Neutrophil (primary cell): ENCODE results near the gene PPP1R18.

Experiments used
- H3K27ac ChIP-seq: fragments of 200-600 bp; sonication (generic); 2 replicates; pipeline ENCODE4 v1.5.1; 2016; ENCODE audit warnings: mild to moderate bottlenecking, moderate library complexity
- H3K27me3 ChIP-seq: fragments of 200-600 bp; sonication (generic); 2 replicates; pipeline ENCODE4 v1.6.0; 2016; ENCODE audit warnings: mild to moderate bottlenecking
- H3K36me3 ChIP-seq: fragments of 200-600 bp; sonication (generic); 2 replicates; pipeline ENCODE4 v1.5.1; 2017
- H3K4me1 ChIP-seq, 2 experiments: fragments of 200-600 bp in 1 of 2; sonication (generic) in 1 of 2; 1 replicate in 1 of 2; 2 replicates in 1 of 2; pipeline versions ENCODE4 v1.5.1 to v1.6.1; 2013 to 2016; ENCODE audit warnings: low read depth in 1 of 2, low read length in 1 of 2, mild to moderate bottlenecking in 1 of 2, moderate library complexity in 1 of 2; ENCODE audit not compliant: control insufficient read depth in 1 of 2, insufficient read depth in 1 of 2
- H3K4me3 ChIP-seq, 2 experiments: fragments of 200-600 bp in 1 of 2; sonication (generic) in 1 of 2; 1 replicate in 1 of 2; 2 replicates in 1 of 2; pipeline ENCODE4 v1.5.1; 2013 to 2016; ENCODE audit warnings: low read depth in 1 of 2, low read length in 1 of 2, mild to moderate bottlenecking in 1 of 2, moderate library complexity in 1 of 2
- H3K9me3 ChIP-seq: fragments of 200-600 bp; sonication (generic); 2 replicates; pipeline ENCODE4 v1.5.1; 2016
- TF ChIP-seq, protein P1 (sequence below): fragments of 200-600 bp; sonication (generic); IDR thresholded peaks from 2 replicates; pipeline ENCODE4 v1.5.1; 2016; ENCODE audit warnings: antibody characterized with exemption

PPP1R18 gene

DNA sequence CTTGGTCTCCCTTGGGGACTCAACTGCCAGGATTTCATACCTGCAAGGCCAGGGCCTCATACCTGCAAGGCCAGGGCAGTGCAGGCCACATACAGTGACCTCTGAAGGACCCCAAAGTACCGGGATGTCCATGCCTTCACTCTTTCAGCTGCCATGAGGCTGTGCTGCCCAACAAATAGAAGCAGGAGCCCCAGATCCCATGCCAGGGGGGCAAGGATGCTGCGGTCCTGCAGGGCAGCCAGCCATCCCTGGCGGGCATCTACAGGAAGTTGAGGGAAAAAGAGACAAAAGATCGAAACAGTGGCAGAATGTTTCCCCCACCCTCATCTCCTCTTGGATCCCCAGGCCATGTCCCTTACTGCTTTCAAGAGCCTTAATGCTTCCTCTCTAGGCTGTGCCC, 3.5 kb upstream of the PPP1R18 start:
- Histone ChIP-seq H3K4me1 (peaks cover 50% of the 10 kb centered on the region in 2 experiments), H3K9me3 (no peaks in the 10 kb centered on the region), H3K27ac (peak overlapping the region; percentile 95), H3K36me3 (no peaks in the 10 kb centered on the region), H3K27me3 (no peaks in the 10 kb centered on the region), H3K4me3 (peak overlapping the region; percentile 82 to 87)
- TF ChIP-seq, protein P1, sequence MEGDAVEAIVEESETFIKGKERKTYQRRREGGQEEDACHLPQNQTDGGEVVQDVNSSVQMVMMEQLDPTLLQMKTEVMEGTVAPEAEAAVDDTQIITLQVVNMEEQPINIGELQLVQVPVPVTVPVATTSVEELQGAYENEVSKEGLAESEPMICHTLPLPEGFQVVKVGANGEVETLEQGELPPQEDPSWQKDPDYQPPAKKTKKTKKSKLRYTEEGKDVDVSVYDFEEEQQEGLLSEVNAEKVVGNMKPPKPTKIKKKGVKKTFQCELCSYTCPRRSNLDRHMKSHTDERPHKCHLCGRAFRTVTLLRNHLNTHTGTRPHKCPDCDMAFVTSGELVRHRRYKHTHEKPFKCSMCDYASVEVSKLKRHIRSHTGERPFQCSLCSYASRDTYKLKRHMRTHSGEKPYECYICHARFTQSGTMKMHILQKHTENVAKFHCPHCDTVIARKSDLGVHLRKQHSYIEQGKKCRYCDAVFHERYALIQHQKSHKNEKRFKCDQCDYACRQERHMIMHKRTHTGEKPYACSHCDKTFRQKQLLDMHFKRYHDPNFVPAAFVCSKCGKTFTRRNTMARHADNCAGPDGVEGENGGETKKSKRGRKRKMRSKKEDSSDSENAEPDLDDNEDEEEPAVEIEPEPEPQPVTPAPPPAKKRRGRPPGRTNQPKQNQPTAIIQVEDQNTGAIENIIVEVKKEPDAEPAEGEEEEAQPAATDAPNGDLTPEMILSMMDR, result no peak

DNA sequence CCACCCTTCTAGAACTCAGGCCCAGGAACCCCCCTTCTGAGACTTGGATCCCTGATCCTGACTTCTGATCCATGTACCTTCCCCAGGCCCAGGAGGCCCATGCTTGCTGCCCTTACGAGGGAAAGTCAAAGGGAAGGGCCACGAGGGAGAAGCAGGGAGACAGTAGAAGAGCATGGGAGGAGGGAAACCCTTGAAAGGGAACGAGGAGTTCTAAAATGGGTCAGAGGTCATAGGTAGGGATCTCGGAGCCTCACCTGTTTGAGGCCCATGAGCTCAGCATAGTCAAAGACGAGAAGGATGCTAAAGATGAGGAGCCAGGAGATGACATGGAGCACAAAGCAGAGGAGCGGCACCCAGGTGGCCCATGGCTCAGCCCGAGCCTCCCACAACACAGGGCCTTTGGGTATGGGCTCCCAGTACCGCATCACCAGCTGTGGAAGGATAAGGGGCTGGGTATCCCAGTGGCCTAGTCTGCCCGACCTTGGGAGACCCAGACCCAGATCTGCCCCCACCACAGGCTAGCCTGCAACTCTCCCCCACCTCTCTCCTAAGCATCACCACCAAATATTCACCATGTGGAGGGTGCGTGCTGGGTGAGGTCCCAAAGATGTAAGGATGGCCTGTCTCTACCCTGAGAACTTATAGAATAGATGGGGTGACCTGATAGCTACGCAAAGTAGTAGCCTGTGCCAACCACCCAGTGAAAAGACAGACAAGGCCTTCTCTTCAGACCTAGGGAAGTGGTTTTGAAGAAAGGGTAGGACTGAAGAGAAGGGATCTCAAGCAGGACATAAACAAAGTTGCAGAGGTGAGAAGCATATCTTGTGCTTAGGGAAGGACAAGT, 2.8 kb upstream of the PPP1R18 start:
- Histone ChIP-seq H3K36me3 (no peaks in the 10 kb centered on the region), H3K4me1 (peaks cover 50 to 52% of the 10 kb centered on the region in 2 experiments), H3K27me3 (no peaks in the 10 kb centered on the region), H3K4me3 (peak overlapping the region; percentile 82 to 100), H3K27ac (peak overlapping the region; percentile 95), H3K9me3 (no peaks in the 10 kb centered on the region)
- TF ChIP-seq, protein P1, result no peak

DNA sequence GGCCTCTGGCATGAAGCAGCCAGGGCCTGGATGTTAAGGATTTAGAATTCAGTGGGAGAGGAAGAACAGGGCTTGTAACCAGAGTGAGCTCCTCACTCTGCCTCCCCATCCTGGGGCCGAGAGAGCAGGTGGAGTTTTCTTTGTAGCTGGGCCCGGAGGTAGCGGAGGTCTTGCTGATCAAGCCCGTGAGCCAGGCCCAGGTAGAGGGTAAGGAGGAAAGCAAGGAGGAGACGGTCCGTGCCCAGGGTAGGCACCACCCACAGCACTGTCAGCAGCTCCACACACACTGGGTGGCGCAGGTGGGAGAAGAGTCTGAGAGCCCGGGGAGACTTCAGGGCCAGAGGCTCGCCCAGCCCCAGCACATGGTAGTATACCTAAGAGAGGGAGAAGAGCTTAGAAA, 2.1 kb upstream of the PPP1R18 start:
- H3K4me3 ChIP-seq, result peak overlapping the region; percentile 95 to 100
- peaks cover 50 to 56% of the 10 kb centered on the region in 2 experiments for H3K4me1 ChIP-seq
- no peaks in the 10 kb centered on the region for H3K36me3 ChIP-seq
- H3K27ac ChIP-seq, result peak overlapping the region; percentile 95
- H3K27me3 ChIP-seq, result no peaks in the 10 kb centered on the region
- no peaks in the 10 kb centered on the region for H3K9me3 ChIP-seq
- TF ChIP-seq, protein P1, result no peak

DNA sequence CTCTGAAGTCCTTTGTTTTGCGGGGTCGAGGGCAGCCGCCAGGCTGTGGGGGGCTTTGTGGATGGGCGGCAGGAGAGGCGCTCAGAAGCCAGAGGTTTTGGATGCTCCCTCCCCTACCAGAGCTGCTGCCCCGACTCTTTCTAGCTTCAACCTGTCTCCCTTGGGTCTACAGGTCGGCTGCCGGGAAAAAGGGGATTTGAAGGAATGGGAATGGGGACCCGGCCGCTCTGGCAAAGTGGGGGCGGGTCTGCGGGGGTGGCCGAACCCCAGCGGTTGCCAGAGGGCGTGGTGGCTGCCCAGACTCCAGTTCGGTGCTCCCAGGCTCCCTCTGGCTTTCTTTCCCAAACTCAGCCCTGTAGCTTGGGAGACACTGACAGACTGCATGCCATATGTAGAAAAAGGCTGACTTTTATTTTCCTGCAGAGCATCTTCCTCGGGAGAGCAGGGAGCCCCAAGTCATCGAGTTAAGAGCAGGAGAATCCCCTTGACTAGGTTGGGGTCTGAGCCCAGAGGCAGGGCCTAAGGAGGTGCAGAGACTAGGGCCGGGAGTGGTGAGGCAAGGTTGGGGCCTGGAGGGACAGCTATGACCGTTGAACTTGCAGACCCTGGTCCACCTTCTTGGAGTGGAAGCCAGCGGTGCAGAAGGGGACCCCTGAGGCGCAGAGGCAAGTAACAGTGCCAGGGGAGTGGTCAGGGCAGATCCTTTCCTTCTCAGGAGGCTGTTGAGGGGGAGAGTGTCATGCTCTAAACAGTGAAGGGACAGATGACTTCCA, 1.4 kb upstream of the PPP1R18 start:
- no peaks in the 10 kb centered on the region for H3K36me3 ChIP-seq
- TF ChIP-seq, protein P1, result no peak
- peak overlapping the region; percentile 95 to 100 for H3K4me3 ChIP-seq
- peak overlapping the region; percentile 95 for H3K27ac ChIP-seq
- peaks cover 50 to 63% of the 10 kb centered on the region in 2 experiments for H3K4me1 ChIP-seq
- H3K27me3 ChIP-seq, result no peaks in the 10 kb centered on the region
- no peaks in the 10 kb centered on the region for H3K9me3 ChIP-seq

DNA sequence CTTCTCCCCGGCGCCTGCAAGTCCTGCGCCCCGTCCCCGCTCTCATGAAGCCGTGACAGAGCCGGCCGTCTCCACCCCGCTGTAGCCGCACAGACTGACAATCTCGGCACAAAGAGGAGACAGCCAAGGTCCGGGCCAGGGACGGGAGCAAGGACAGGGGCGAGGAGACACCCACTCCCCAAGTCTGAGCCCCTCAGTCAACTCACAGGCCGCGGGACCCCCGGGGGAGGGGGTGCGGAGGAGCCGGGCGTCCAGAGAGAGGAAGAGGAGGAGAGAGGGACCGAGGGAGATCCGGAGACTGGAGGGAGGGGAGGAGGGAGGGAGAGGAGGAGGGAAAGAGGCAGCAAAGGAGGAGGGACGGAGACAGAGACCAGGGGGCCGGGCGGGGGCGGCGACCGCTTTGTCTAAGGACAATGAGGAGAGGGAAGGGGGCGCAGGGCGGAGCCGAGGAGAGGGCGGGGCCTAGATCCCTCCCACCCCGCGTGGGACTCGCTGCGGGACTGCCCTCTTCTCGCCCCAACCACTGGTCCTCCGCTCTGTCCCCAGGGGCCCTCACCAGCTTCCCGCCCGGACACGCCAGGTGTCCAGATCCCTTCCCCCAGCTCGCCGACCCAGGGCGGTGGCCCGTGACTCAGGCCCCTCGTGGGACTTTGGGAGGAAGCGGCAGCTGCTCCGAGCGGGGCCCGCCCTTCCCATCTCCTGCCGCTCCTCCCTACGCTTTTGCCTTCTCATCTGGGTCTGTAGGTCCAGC, 638 bp upstream of the PPP1R18 start:
- H3K4me3 ChIP-seq, result peak overlapping the region; percentile 95 to 100
- H3K36me3 ChIP-seq, result peaks cover 5% of the 10 kb centered on the region
- peak overlapping the region; percentile 95 for H3K27ac ChIP-seq
- H3K4me1 ChIP-seq, result peaks cover 52 to 69% of the 10 kb centered on the region in 2 experiments
- TF ChIP-seq, protein P1, result no peak
- H3K27me3 ChIP-seq, result no peaks in the 10 kb centered on the region
- no peaks in the 10 kb centered on the region for H3K9me3 ChIP-seq
